ENCODE results near the gene ACTA2.
A peak's percentile ranks its signal among the peaks of the same experiment; 100 is the strongest.

ACTA2 gene

DNA sequence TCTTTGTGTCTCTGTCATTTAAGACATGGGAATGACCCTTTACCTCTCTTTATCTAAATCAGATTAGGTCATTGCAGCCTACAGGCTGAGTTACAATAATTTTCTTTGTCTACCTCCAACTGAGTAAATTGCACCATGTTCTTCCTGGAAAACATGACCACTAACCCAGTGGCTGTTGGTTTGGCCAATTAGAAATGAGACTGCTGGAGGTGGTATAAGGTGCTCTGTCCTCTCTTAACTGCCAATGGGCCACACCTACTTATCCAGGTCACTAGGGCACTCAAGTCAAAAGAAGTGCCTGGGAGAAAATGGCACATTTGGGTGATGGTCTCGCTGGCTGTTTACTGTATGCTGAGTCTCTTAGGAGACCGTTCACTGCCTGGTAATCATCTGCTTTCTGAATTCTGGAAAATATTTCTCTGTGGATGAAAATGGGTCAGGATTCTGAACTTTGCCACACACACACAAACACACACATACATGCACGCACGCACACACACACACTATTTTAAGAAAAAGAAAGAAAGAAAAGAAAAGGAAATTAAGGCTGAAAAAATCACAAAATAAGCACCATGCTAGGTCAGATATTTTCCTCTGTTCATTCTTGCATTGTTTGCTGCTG lies 56.1 kb downstream of the ACTA2 start:
- H3K23ac ChIP-seq (ENCODE audit: low read length) = no peak overlapping the region
- H2AK5ac ChIP-seq (ENCODE audit: low read length) = no peak overlapping the region
- H3K4me3 ChIP-seq (ENCODE audit: low read length) = no peak overlapping the region
- H3K79me2 ChIP-seq (ENCODE audit: control insufficient read depth, insufficient read depth, low read length) = no peaks in the 10 kb centered on the region
- no peaks in the 10 kb centered on the region for H3K79me1 ChIP-seq (ENCODE audit: low read length)
- H4K8ac ChIP-seq (ENCODE audit: low read depth, low read length) = peak overlapping the region; percentile 56
- no peak overlapping the region for H4K5ac ChIP-seq (ENCODE audit: low read length)
- no peak overlapping the region for H3K4me2 ChIP-seq (ENCODE audit: low read length)
- no peak overlapping the region for H3K9ac ChIP-seq (ENCODE audit: low read length)
- WGBS (ENCODE audit: extremely low coverage, insufficient coverage, low lambda C conversion rate) = no CpG with 5 or more reads among the region's 4 CpGs
- H2BK5ac ChIP-seq (ENCODE audit: low read length) = no peak overlapping the region
- H3K27me3 ChIP-seq (ENCODE audit: insufficient read depth, low read length, poor library complexity) = no peaks in the 10 kb centered on the region
- no peak overlapping the region for H3K27ac ChIP-seq (ENCODE audit: low read depth, low read length)
- no peak overlapping the region for H3K4ac ChIP-seq (ENCODE audit: low read depth, low read length)
- H2BK120ac ChIP-seq (ENCODE audit: low read depth, low read length) = no peak overlapping the region
- H3K36me3 ChIP-seq (ENCODE audit: control insufficient read depth, insufficient read depth, low read length) = no peaks in the 10 kb centered on the region
- no peak overlapping the region for H2BK15ac ChIP-seq (replicated peaks; ENCODE audit: low read depth)
- DNase-seq = no peak
- peak overlapping the region; percentile 64 for H3K18ac ChIP-seq (ENCODE audit: low read length)
- H3K56ac ChIP-seq (ENCODE audit: low read length) = no peak overlapping the region
- H3K4me1 ChIP-seq (ENCODE audit: control insufficient read depth, low read depth, low read length) = peaks cover 2% of the 10 kb centered on the region

DNA sequence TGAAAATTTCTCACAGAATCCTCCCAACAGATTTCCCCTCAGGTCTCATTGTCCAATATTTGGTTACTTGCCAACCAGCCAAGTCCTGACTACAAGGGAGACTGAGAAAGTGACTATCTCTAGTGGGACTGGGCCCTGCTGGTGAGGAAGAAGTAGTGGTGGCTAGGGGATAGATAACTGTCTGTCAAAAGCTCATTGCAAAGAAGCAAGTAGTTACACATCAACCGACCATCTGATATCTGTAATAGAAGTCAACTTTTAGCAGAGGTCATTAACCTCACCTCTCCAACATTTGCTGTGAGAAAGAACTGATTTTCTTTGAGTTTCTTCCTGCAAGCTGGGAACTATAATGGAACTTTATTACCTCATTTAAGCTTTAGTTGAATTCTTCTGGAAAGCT lies 57.3 kb downstream of the ACTA2 start:
- DNase-seq = no peak
- Histone ChIP-seq H3K4me3 (ENCODE audit: low read length) (no peak overlapping the region), H3K27ac (ENCODE audit: low read depth, low read length) (no peak overlapping the region), H3K23ac (ENCODE audit: low read length) (no peak overlapping the region), H4K5ac (ENCODE audit: low read length) (no peak overlapping the region), H3K4me1 (ENCODE audit: control insufficient read depth, low read depth, low read length) (peaks cover 2% of the 10 kb centered on the region), H3K79me2 (ENCODE audit: control insufficient read depth, insufficient read depth, low read length) (no peaks in the 10 kb centered on the region), H2AK5ac (ENCODE audit: low read length) (no peak overlapping the region), H3K79me1 (ENCODE audit: low read length) (no peaks in the 10 kb centered on the region), H3K4me2 (ENCODE audit: low read length) (no peak overlapping the region), H2BK120ac (ENCODE audit: low read depth, low read length) (no peak overlapping the region), H3K4ac (ENCODE audit: low read depth, low read length) (no peak overlapping the region), H3K18ac (ENCODE audit: low read length) (no peak overlapping the region), H3K9ac (ENCODE audit: low read length) (no peak overlapping the region), H3K36me3 (ENCODE audit: control insufficient read depth, insufficient read depth, low read length) (no peaks in the 10 kb centered on the region), H3K56ac (ENCODE audit: low read length) (no peak overlapping the region), H3K27me3 (ENCODE audit: insufficient read depth, low read length, poor library complexity) (no peaks in the 10 kb centered on the region), H4K8ac (ENCODE audit: low read depth, low read length) (no peak overlapping the region), H2BK15ac (replicated peaks; ENCODE audit: low read depth) (no peak overlapping the region), H2BK5ac (ENCODE audit: low read length) (no peak overlapping the region)
- WGBS (ENCODE audit: extremely low coverage, insufficient coverage, low lambda C conversion rate) = no CpG with 5 or more reads among the region's 1 CpG

DNA sequence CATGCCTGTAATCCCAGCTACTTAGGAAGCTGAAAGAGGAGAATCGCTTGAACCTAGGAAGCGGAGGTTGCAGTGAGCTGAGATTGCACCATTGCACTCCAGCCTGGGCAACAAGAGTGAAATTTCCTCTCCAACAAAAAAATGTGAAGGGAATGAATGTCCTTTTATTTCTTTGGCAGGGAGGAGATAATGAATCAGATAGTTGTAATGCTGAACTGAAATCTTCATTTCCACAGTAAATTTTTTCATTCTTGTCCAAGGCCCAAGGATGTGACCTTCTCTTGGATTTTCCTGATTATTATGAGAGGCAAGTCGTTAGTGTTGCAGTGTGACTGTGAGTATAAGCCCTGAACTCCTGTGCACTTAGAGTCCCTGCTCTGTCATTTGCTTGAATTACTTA lies 59.0 kb downstream of the ACTA2 start:
- H2BK5ac ChIP-seq (ENCODE audit: low read length) = no peak overlapping the region
- DNase-seq = no peak
- no CpG with 5 or more reads among the region's 3 CpGs for WGBS (ENCODE audit: extremely low coverage, insufficient coverage, low lambda C conversion rate)
- H3K4ac ChIP-seq (ENCODE audit: low read depth, low read length) = no peak overlapping the region
- no peak overlapping the region for H4K5ac ChIP-seq (ENCODE audit: low read length)
- H3K23ac ChIP-seq (ENCODE audit: low read length) = no peak overlapping the region
- H2AK5ac ChIP-seq (ENCODE audit: low read length) = no peak overlapping the region
- no peaks in the 10 kb centered on the region for H3K27me3 ChIP-seq (ENCODE audit: insufficient read depth, low read length, poor library complexity)
- H4K8ac ChIP-seq (ENCODE audit: low read depth, low read length) = no peak overlapping the region
- peaks cover 2% of the 10 kb centered on the region for H3K4me1 ChIP-seq (ENCODE audit: control insufficient read depth, low read depth, low read length)
- H2BK120ac ChIP-seq (ENCODE audit: low read depth, low read length) = no peak overlapping the region
- no peak overlapping the region for H3K4me3 ChIP-seq (ENCODE audit: low read length)
- no peak overlapping the region for H3K4me2 ChIP-seq (ENCODE audit: low read length)
- H3K27ac ChIP-seq (ENCODE audit: low read depth, low read length) = no peak overlapping the region
- no peak overlapping the region for H2BK15ac ChIP-seq (replicated peaks; ENCODE audit: low read depth)
- no peaks in the 10 kb centered on the region for H3K79me2 ChIP-seq (ENCODE audit: control insufficient read depth, insufficient read depth, low read length)
- H3K56ac ChIP-seq (ENCODE audit: low read length) = no peak overlapping the region
- no peaks in the 10 kb centered on the region for H3K79me1 ChIP-seq (ENCODE audit: low read length)
- H3K18ac ChIP-seq (ENCODE audit: low read length) = no peak overlapping the region
- no peaks in the 10 kb centered on the region for H3K36me3 ChIP-seq (ENCODE audit: control insufficient read depth, insufficient read depth, low read length)
- H3K9ac ChIP-seq (ENCODE audit: low read length) = no peak overlapping the region

DNA sequence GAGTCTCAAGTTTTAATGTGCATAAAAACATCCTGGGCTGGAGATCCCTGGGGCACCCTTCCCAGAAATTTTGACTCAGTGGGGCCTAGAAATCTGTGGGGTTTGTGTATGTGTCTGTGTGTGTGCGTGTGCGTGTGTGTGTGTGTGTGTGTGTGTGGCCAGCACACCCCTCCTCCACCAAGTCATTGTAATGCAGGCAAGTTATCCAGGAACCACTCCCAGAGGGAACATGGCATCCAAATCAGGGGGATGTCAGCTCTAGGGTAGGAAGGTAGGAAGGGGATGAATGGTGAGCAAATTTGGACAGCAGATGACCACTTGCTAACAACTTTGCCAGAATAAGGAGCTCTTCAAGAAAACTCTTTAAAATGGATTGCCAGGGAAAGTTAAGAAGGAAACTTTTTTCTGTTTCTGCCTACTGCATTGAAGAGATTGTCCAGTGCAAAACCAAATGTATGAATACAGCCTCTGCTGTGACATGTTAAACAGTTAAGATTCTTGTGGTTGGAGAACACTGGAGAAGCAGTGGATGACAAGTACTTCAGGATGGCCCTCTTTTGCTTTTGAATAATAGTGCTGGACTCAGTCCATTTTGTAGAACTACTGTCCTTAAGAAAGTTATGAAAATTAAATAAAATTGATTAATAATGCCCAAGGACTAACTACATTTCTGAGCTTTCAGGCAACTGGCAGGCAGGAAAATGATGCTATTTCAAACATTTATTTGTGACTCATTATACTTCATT lies 60.2 kb downstream of the ACTA2 start:
- no peak overlapping the region for H4K5ac ChIP-seq (ENCODE audit: low read length)
- H3K4me1 ChIP-seq (ENCODE audit: control insufficient read depth, low read depth, low read length) = peaks cover 2% of the 10 kb centered on the region
- H2AK5ac ChIP-seq (ENCODE audit: low read length) = no peak overlapping the region
- H2BK5ac ChIP-seq (ENCODE audit: low read length) = no peak overlapping the region
- no peak overlapping the region for H2BK15ac ChIP-seq (replicated peaks; ENCODE audit: low read depth)
- H3K18ac ChIP-seq (ENCODE audit: low read length) = no peak overlapping the region
- H3K4me3 ChIP-seq (ENCODE audit: low read length) = no peak overlapping the region
- no peak overlapping the region for H4K8ac ChIP-seq (ENCODE audit: low read depth, low read length)
- H3K27me3 ChIP-seq (ENCODE audit: insufficient read depth, low read length, poor library complexity) = no peaks in the 10 kb centered on the region
- no peaks in the 10 kb centered on the region for H3K36me3 ChIP-seq (ENCODE audit: control insufficient read depth, insufficient read depth, low read length)
- H3K4ac ChIP-seq (ENCODE audit: low read depth, low read length) = no peak overlapping the region
- H3K27ac ChIP-seq (ENCODE audit: low read depth, low read length) = no peak overlapping the region
- no peak overlapping the region for H3K56ac ChIP-seq (ENCODE audit: low read length)
- H3K23ac ChIP-seq (ENCODE audit: low read length) = no peak overlapping the region
- no peak for DNase-seq
- no CpG with 5 or more reads among the region's 2 CpGs for WGBS (ENCODE audit: extremely low coverage, insufficient coverage, low lambda C conversion rate)
- H3K4me2 ChIP-seq (ENCODE audit: low read length) = no peak overlapping the region
- H3K79me2 ChIP-seq (ENCODE audit: control insufficient read depth, insufficient read depth, low read length) = no peaks in the 10 kb centered on the region
- no peak overlapping the region for H2BK120ac ChIP-seq (ENCODE audit: low read depth, low read length)
- no peaks in the 10 kb centered on the region for H3K79me1 ChIP-seq (ENCODE audit: low read length)
- H3K9ac ChIP-seq (ENCODE audit: low read length) = no peak overlapping the region

DNA sequence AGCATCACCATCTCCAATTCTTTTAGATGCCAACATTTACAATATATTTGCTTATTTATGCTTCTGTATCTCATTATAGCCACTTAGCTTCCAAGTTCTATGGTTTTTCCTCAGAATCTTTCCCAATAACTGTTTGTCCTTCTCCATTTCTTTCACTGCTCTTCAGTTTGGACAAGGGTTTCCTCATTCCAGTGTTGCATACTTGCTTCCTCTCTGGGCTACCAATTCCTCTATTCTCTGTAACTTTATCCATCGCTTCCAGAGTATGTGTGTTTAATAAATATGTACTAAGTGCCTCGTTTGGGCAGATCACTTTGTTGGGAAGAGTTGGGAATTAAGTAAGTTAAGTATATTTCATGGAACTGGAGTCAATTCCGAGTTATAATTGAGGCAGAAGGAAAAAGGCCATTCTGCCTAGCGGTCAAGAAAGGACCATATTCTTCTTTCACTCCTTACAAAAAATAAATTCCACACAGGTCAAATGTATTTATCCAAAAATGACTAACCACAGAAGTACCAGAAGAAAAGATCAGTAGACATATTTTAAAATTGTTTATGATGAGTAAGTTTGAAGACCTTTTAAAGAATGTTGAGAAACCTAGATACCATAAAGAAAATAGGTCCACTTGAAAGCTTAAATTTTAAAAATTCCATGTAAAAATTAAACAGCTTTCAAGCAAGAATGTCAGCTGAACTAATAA lies 61.7 kb downstream of the ACTA2 start:
- H3K36me3 ChIP-seq (ENCODE audit: control insufficient read depth, insufficient read depth, low read length) = no peaks in the 10 kb centered on the region
- WGBS (ENCODE audit: extremely low coverage, insufficient coverage, low lambda C conversion rate) = no CpG with 5 or more reads among the region's 4 CpGs
- H3K4ac ChIP-seq (ENCODE audit: low read depth, low read length) = no peak overlapping the region
- no peak overlapping the region for H3K56ac ChIP-seq (ENCODE audit: low read length)
- no peak overlapping the region for H3K27ac ChIP-seq (ENCODE audit: low read depth, low read length)
- H3K4me1 ChIP-seq (ENCODE audit: control insufficient read depth, low read depth, low read length) = no peaks in the 10 kb centered on the region
- no peaks in the 10 kb centered on the region for H3K27me3 ChIP-seq (ENCODE audit: insufficient read depth, low read length, poor library complexity)
- no peaks in the 10 kb centered on the region for H3K79me2 ChIP-seq (ENCODE audit: control insufficient read depth, insufficient read depth, low read length)
- no peak overlapping the region for H3K4me2 ChIP-seq (ENCODE audit: low read length)
- no peak overlapping the region for H3K4me3 ChIP-seq (ENCODE audit: low read length)
- DNase-seq = no peak
- H3K18ac ChIP-seq (ENCODE audit: low read length) = no peak overlapping the region
- H4K8ac ChIP-seq (ENCODE audit: low read depth, low read length) = no peak overlapping the region
- H4K5ac ChIP-seq (ENCODE audit: low read length) = no peak overlapping the region
- H2BK5ac ChIP-seq (ENCODE audit: low read length) = no peak overlapping the region
- H3K23ac ChIP-seq (ENCODE audit: low read length) = no peak overlapping the region
- no peaks in the 10 kb centered on the region for H3K79me1 ChIP-seq (ENCODE audit: low read length)
- H2AK5ac ChIP-seq (ENCODE audit: low read length) = no peak overlapping the region
- H2BK15ac ChIP-seq (replicated peaks; ENCODE audit: low read depth) = no peak overlapping the region
- H2BK120ac ChIP-seq (ENCODE audit: low read depth, low read length) = no peak overlapping the region
- H3K9ac ChIP-seq (ENCODE audit: low read length) = no peak overlapping the region

All from mesendoderm (in vitro differentiated cells).